ENCODE data around the gene BMAL1. TPM values are rescaled to one million over a fixed set of nuclear protein-coding genes. Genes with fewer than 3 reads are reported as not detected.
A peak's percentile ranks its signal among the peaks of the same experiment; 100 is the strongest.

Gene BMAL1
- total and polyA plus RNA-seq, 2 of the 8 experiments (the other 6 are each of a cell fraction or from before 2014, with no cell fraction given) = 6.8 to 6.9 TPM

- ChIA-PET POLR2A (ENCODE audit: partially characterized antibody) (interaction anchor here (0.6 to 1.2 kb wide), 3 partner anchors 13 to 1255 kb away, joined by 3 read pairs; no protein-coding TSS in a partner anchor), CTCF (ENCODE audit: partially characterized antibody) (interaction anchor here (0.6 to 11.5 kb wide), 6 partner anchors 14 to 83 kb away, joined by 3 to 81 read pairs (median 6); no protein-coding TSS in a partner anchor)
- H3K9me3 ChIP-seq (ENCODE audit: insufficient read depth in 2 of 2, low read depth in 1 of 2, low read length in 1 of 2) = no peaks in the 10 kb centered on the region
- H3K27ac ChIP-seq (ENCODE audit: low read depth, low read length) = no peak overlapping the region
- no peak overlapping the region; the same call in 1 of the 2 replicates for H3K18ac ChIP-seq (ENCODE audit: extremely low read depth, low read length)
- no peak overlapping the region for H2BK15ac ChIP-seq (ENCODE audit: low read length)
- H3K4me2 ChIP-seq (ENCODE audit: insufficient read depth in 1 of 2, low read depth in 2 of 2, low read length in 2 of 2) = peak overlapping the region in 1 of 2 experiments; percentile 38; a peak in 1 of 4 replicates
- H4K20me1 ChIP-seq (replicated peaks in 1 of 2; ENCODE audit: control insufficient read depth in 1 of 2, insufficient read depth in 2 of 2, low read length in 2 of 2) = no peaks in the 10 kb centered on the region
- H3K56ac ChIP-seq (replicated peaks; ENCODE audit: insufficient read length, low read depth, low read length) = no peak overlapping the region
- H3K4ac ChIP-seq (replicated peaks; ENCODE audit: insufficient read length, low read depth, low read length) = no peak overlapping the region
- FAIRE-seq (no peak), DNase-seq (ENCODE audit: low read depth in 1 of 2, low spot score in 2 of 2) (no peak)
- H3K4me1 ChIP-seq (replicated peaks in 1 of 4; ENCODE audit: control insufficient read depth in 3 of 4, insufficient read depth in 4 of 4, low read length in 3 of 4) = peaks cover 3 to 17% (median 9%) of the 10 kb centered on the region in 4 experiments
- no peak overlapping the region for H4K91ac ChIP-seq (replicated peaks; ENCODE audit: insufficient read length, low read length)
- H2AFZ ChIP-seq (ENCODE audit: low read length) = peak overlapping the region; percentile 85
- no peak overlapping the region for H4K5ac ChIP-seq (ENCODE audit: insufficient read length, low read depth, low read length)
- H2BK12ac ChIP-seq (ENCODE audit: low read depth, low read length) = peak overlapping the region; percentile 82; the same call in 1 of the 2 replicates
- no peak overlapping the region for H3K9ac ChIP-seq (replicated peaks in 1 of 4; ENCODE audit: extremely low read depth in 1 of 4, low read depth in 3 of 4, low read length in 3 of 4)
- peak overlapping the region; percentile 18; the same call in 1 of the 2 replicates for H2BK5ac ChIP-seq (ENCODE audit: low read depth, low read length)
- no peak overlapping the region for H2BK120ac ChIP-seq (replicated peaks; ENCODE audit: low read depth, low read length)
- no peaks in the 10 kb centered on the region; the same call in 1 of the 2 replicates for H3K23me2 ChIP-seq (ENCODE audit: low read depth, low read length)
- no peak overlapping the region for H3K23ac ChIP-seq (ENCODE audit: insufficient read length)
- no peak overlapping the region for H3K4me3 ChIP-seq (ENCODE audit: extremely low read depth in 1 of 4, insufficient read depth in 2 of 4, low read depth in 3 of 4, low read length in 4 of 4)
- H2BK20ac ChIP-seq (ENCODE audit: low read length) = no peak overlapping the region
- H3K79me2 ChIP-seq (ENCODE audit: control insufficient read depth in 1 of 2, insufficient read depth in 2 of 2, low read length in 2 of 2) = no peaks in the 10 kb centered on the region
- TF ChIP-seq RAD21 (IDR thresholded peaks at IDR 0.05 in 1 of 2, conservative IDR thresholded peaks at IDR 0.05 in 1 of 2; ENCODE audit: low read depth in 2 of 2, low read length in 2 of 2) = no peak
- no peak for TF ChIP-seq MAX (IDR thresholded peaks at IDR 0.05)
- TF ChIP-seq SIX5 (IDR thresholded peaks at IDR 0.05; ENCODE audit: low read depth, low read length) = no peak
- TF ChIP-seq CHD1 (IDR thresholded peaks at IDR 0.05; ENCODE audit: low read depth, low read length) = no peak
- no peak for TF ChIP-seq NRF1 (IDR thresholded peaks at IDR 0.05; ENCODE audit: low read depth, low read length)
- 87% methylated on average over 16 of the region's 16 CpGs; no CpG with 5 or more reads in 1 of the 2 experiments for WGBS, 2 experiments (ENCODE audit: extremely low coverage in 1 of 2, insufficient coverage in 1 of 2, insufficient read length in 1 of 2, insufficient replicate concordance in 2 of 2, low coverage in 1 of 2, low lambda C conversion rate in 2 of 2, missing lambda C conversion rate in 1 of 2)
- no peaks in the 10 kb centered on the region for H3K36me3 ChIP-seq (ENCODE audit: control insufficient read depth in 2 of 4, insufficient read depth in 4 of 4, low read length in 3 of 4)
- no peak overlapping the region; the same call in 1 of the 2 replicates for H4K8ac ChIP-seq (ENCODE audit: extremely low read depth, insufficient read depth, low read length)
- H3K14ac ChIP-seq (ENCODE audit: insufficient read length) = no peak overlapping the region
- no peak overlapping the region for H2AK5ac ChIP-seq (ENCODE audit: low read depth, low read length)
- no peaks in the 10 kb centered on the region for H3K27me3 ChIP-seq (replicated peaks in 1 of 4; ENCODE audit: control insufficient read depth in 3 of 4, extremely low read depth in 1 of 4, insufficient read depth in 3 of 4, low read length in 3 of 4)
- no peaks in the 10 kb centered on the region for H3K79me1 ChIP-seq (ENCODE audit: low read depth, low read length)
These were observed 16.5 kb upstream of the BMAL1 start for GRCh38 chr11:13260963-13261588.

Data from H1 (cell line).